K562 (cell line): ENCODE data around the gene VILL. TPM values are rescaled to one million over a fixed set of nuclear protein-coding genes. Genes with fewer than 3 reads are reported as not detected.

Source experiments
- BRD4 ChIP-seq: fragments of 200-600 bp; sonication (generic); IDR thresholded peaks from 2 replicates; pipeline ENCODE4 v1.6.1; 2017; ENCODE audit warnings: inconsistent platforms
- PTBP1 ChIP-seq: fragments of 200-400 bp; formaldehyde crosslinking; IDR thresholded peaks from 2 replicates; pipeline ENCODE4 v1.6.1; 2017; ENCODE audit warnings: low read depth, low read length
- polyA plus RNA-seq, 8 experiments: library from polyadenylated mRNA; depleted of rRNA in 4 of 8; stranded (reverse) in 5 of 8; unstranded in 3 of 8; fragments of >200 nt; fragmentation: Nextera tagmentation in 2 of 8; fragmentation: Illumina TruSeq in 1 of 8; extraction: Ambion mirVana in 2 of 8; extraction: Trizol in 1 of 8; gene quantifications; 2 replicates each; pipeline versions ENCODE4 v1.2.1 to v1.2.3, GENCODE V29; 2011 to 2014; ENCODE audit warnings: inconsistent platforms in 1 of 8, missing spikeins in 1 of 8
- total RNA-seq, 7 experiments: library from RNA; depleted of rRNA in 6 of 7; stranded (reverse); fragments of >200 nt in 6 of 7; fragmentation: Illumina TruSeq in 2 of 7; extraction: Trizol in 2 of 7; gene quantifications; 2 replicates each; pipeline versions ENCODE4 v1.2.1 to v1.2.3, GENCODE V29; 2011 to 2021; ENCODE audit warnings: low replicate concordance in 1 of 7
- TF ChIP-seq, protein P1 (sequence below): sonication (generic); formaldehyde crosslinking; IDR thresholded peaks from 2 replicates; pipeline ENCODE4 v1.8.0; 2023; ENCODE audit warnings: missing genetic modification reagents, mild to moderate bottlenecking, borderline replicate concordance
- TF ChIP-seq, protein P2 (sequence below): sonication (generic); formaldehyde crosslinking; IDR thresholded peaks from 2 replicates; pipeline ENCODE4 v1.8.1; 2023; ENCODE audit warnings: mild to moderate bottlenecking, missing genetic modification reagents

Gene VILL
- total and polyA plus RNA-seq, 9 of the 15 experiments (the other 6 are each of a cell fraction or from before 2014, with no cell fraction given) = 0.11 to 16.0 (median 8.8) TPM

DNA sequence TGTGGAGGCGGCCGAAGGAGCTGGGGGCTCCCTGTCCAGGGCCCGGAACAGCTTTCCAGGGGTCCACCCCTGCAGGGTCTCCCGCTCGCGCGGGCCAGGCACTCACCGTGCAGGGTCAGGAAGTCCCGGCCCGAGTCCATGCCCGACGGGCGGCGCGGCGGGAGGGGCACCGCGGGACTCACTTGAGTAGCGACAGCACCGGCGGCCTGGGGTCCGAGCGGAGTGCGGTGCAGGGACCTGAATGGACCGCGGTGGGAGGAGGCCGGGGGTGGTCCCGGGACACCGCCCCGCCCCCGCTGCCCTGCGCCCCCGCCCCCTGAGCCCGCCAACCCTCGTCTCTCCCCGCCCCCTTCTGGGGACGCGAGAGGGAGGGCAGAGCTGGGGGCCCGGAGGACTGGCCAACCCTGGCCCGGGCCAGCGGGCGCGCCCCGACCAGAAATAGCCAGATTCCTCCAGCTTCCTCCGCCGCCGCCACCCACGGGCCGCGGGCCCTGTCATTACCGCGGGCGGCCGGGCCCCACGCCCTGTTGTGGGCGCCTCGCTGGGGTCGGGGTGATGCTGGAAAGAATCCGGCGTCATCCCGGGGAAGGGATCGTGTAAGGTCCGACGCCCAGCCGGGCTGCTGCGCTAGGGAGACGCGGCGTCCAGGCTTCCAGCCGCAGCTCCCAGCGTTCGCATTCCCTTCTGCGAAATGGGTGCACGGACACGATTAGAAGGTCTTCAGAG, 39.0 kb downstream of the VILL start, which contains the start of gene PLCD1 (continued):
- TF ChIP-seq, protein P1, sequence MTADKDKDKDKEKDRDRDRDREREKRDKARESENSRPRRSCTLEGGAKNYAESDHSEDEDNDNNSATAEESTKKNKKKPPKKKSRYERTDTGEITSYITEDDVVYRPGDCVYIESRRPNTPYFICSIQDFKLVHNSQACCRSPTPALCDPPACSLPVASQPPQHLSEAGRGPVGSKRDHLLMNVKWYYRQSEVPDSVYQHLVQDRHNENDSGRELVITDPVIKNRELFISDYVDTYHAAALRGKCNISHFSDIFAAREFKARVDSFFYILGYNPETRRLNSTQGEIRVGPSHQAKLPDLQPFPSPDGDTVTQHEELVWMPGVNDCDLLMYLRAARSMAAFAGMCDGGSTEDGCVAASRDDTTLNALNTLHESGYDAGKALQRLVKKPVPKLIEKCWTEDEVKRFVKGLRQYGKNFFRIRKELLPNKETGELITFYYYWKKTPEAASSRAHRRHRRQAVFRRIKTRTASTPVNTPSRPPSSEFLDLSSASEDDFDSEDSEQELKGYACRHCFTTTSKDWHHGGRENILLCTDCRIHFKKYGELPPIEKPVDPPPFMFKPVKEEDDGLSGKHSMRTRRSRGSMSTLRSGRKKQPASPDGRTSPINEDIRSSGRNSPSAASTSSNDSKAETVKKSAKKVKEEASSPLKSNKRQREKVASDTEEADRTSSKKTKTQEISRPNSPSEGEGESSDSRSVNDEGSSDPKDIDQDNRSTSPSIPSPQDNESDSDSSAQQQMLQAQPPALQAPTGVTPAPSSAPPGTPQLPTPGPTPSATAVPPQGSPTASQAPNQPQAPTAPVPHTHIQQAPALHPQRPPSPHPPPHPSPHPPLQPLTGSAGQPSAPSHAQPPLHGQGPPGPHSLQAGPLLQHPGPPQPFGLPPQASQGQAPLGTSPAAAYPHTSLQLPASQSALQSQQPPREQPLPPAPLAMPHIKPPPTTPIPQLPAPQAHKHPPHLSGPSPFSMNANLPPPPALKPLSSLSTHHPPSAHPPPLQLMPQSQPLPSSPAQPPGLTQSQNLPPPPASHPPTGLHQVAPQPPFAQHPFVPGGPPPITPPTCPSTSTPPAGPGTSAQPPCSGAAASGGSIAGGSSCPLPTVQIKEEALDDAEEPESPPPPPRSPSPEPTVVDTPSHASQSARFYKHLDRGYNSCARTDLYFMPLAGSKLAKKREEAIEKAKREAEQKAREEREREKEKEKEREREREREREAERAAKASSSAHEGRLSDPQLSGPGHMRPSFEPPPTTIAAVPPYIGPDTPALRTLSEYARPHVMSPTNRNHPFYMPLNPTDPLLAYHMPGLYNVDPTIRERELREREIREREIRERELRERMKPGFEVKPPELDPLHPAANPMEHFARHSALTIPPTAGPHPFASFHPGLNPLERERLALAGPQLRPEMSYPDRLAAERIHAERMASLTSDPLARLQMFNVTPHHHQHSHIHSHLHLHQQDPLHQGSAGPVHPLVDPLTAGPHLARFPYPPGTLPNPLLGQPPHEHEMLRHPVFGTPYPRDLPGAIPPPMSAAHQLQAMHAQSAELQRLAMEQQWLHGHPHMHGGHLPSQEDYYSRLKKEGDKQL (CRISPR knock-in tag) = no peak
- TF ChIP-seq PTBP1 (0 out of 2 replicates have a peak, but pooled peaks have one; percentile 25), BRD4 (no peak)
- TF ChIP-seq, protein P2, sequence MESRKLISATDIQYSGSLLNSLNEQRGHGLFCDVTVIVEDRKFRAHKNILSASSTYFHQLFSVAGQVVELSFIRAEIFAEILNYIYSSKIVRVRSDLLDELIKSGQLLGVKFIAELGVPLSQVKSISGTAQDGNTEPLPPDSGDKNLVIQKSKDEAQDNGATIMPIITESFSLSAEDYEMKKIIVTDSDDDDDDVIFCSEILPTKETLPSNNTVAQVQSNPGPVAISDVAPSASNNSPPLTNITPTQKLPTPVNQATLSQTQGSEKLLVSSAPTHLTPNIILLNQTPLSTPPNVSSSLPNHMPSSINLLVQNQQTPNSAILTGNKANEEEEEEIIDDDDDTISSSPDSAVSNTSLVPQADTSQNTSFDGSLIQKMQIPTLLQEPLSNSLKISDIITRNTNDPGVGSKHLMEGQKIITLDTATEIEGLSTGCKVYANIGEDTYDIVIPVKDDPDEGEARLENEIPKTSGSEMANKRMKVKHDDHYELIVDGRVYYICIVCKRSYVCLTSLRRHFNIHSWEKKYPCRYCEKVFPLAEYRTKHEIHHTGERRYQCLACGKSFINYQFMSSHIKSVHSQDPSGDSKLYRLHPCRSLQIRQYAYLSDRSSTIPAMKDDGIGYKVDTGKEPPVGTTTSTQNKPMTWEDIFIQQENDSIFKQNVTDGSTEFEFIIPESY (CRISPR knock-in tag) = peak; percentile 59
